Coronary artery (tissue), 2 donors: ENCODE measurements around the gene GPR62.

ENCODE experiments used
- DNase-seq: peaks from one replicate; pipeline ENCODE4 v3.0.0-alpha.2; 2017; ENCODE audit warnings: low spot score
- H3K27ac ChIP-seq, 2 donors: fragments of 200-600 bp; sonication (generic); one replicate each; pipeline ENCODE4 v1.5.1; 2016 to 2019
- H3K4me3 ChIP-seq: fragments of 200-600 bp; sonication (generic); 2 replicates; pipeline ENCODE4 v1.5.1; 2016; ENCODE audit warnings: mild to moderate bottlenecking, moderate library complexity
- TF ChIP-seq, protein P1 (sequence below): fragments of 200-600 bp; sonication (generic); IDR thresholded peaks from one replicate; pipeline ENCODE4 v1.5.1; 2019; ENCODE audit warnings: antibody characterized with exemption

Gene GPR62

GRCh38 chr3:51997172-51997571 lies 42.0 kb downstream of the GPR62 start:
- no peak for DNase-seq
- TF ChIP-seq, protein P1, sequence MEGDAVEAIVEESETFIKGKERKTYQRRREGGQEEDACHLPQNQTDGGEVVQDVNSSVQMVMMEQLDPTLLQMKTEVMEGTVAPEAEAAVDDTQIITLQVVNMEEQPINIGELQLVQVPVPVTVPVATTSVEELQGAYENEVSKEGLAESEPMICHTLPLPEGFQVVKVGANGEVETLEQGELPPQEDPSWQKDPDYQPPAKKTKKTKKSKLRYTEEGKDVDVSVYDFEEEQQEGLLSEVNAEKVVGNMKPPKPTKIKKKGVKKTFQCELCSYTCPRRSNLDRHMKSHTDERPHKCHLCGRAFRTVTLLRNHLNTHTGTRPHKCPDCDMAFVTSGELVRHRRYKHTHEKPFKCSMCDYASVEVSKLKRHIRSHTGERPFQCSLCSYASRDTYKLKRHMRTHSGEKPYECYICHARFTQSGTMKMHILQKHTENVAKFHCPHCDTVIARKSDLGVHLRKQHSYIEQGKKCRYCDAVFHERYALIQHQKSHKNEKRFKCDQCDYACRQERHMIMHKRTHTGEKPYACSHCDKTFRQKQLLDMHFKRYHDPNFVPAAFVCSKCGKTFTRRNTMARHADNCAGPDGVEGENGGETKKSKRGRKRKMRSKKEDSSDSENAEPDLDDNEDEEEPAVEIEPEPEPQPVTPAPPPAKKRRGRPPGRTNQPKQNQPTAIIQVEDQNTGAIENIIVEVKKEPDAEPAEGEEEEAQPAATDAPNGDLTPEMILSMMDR = no peak
- no peak overlapping the region for H3K27ac ChIP-seq
- H3K4me3 ChIP-seq = no peak overlapping the region

DNA sequence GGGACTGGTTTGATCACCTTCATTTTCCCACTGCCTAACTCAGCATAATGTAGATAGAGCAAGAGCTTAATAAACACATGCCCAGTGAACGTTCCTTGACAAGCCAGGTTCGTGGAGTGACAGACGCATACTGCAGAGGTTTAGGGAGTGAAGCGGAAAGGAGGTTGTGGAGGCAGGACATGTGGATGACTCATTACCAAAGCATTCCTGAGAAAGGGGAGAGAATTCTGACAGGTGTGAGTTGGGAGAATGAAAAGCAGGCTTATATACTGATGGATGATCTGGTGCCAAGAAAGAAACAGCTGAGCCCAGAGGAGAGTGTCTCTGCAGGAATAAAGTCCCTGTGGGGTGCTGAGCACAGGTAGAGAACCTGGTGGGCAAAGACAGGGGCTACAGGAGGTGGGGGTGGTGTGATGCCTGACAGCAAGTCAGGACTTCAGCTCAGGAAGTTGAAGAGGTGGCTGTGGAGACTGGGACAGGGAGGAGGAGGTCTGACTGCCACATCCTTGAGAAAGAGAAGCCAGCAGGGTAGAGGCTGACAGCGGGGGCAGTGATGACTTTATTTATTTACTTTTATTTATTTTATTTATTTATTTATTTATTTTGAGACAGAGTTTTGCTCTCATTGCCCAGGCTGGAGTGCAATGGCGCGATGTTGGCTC lies 42.9 kb downstream of the GPR62 start:
- H3K4me3 ChIP-seq = no peak overlapping the region

GRCh38 chr3:51998774-51999173 lies 43.6 kb downstream of the GPR62 start:
- no peak overlapping the region for H3K27ac ChIP-seq
- no peak overlapping the region for H3K4me3 ChIP-seq
- no peak for DNase-seq
- TF ChIP-seq, protein P1 = no peak

More for the DNA sequence above, 42.9 kb downstream of the GPR62 start:
- DNase-seq = no peak
- TF ChIP-seq, protein P1 = no peak
- no peak overlapping the region for H3K27ac ChIP-seq

DNA sequence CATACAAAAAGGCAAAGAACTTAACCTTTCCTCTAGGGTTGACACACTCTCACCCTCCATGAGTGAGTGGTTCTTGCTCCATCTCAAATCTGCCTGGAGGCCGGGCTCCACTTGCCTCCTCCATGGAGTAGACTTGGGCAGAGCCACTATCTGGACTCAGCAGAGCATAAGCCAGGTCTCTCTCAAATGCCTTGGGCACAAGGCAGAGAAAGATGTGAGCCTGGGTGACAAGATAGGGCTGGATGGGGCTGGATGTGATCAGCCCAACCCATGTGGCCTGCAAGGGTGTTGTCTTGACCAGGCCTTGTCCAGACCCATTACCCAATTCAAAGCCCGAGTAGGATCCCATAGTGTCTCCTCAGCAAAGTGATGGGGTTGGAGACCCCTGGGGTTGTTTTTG lies 44.7 kb downstream of the GPR62 start:
- H3K4me3 ChIP-seq = no peak overlapping the region
- TF ChIP-seq, protein P1 = no peak
- H3K27ac ChIP-seq = no peak overlapping the region
- no peak for DNase-seq

DNA sequence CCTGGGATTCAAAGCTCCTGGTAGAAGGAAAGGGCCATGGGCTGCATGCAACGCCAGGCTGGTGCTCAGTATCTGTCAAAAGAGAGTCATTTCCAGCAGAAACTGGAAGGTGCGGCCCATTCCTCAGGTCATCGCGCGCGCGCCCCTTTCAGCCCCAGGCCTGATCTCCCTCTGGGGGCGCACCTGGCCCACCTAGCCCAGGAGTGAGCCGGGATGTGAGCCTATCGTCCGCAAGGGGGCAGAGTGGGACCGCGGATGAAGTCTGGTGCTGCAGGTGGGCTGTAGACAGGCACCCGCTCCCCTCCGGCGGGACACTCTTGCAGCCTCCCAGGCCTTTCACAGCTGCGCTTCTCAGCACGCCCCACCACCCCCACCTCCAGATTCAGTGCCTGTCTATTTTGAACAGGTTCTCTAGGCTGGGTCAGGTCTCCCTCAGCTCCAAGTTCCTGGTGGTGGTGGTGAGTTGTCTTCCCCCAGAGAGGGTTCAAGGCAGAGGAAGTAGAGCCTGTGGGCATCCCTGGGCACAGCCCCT lies 46.3 kb downstream of the GPR62 start:
- Histone ChIP-seq H3K4me3 (no peak overlapping the region), H3K27ac (no peak overlapping the region)
- no peak for DNase-seq
- TF ChIP-seq, protein P1 = peak; percentile 79

DNA sequence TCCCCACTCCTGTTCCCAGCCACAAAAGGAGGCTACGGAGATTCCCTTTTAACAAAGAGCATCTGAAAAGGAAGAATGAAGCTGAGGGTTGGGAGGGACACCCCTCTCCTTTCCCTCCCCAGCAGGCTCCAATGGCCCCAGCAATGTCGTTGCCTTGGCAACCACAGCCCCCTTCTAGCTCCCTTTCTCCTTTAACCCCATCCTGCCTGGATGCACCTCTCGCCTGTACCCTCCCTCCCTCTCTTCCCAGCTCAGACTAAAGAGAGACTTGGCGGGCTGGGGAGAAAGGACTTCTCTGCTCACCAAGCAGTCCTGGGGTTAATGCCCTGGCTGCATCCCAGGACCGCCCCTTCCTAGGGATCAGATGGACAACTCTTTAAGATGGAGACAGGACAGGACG lies 47.6 kb downstream of the GPR62 start:
- TF ChIP-seq, protein P1 = no peak
- no peak overlapping the region for H3K27ac ChIP-seq
- H3K4me3 ChIP-seq = no peak overlapping the region
- DNase-seq = no peak

- H3K27ac ChIP-seq = no peak overlapping the region
- TF ChIP-seq, protein P1 = peak; percentile 57
- H3K4me3 ChIP-seq = no peak overlapping the region
- DNase-seq = no peak
These were observed 49.1 kb downstream of the GPR62 start for GRCh38 chr3:52004163-52004787.
